ENCODE data around the gene ASB5. TPM values are rescaled to one million over a fixed set of nuclear protein-coding genes. Genes with fewer than 3 reads are reported as not detected.

The ASB5 gene
- total RNA-seq, 4 donors from 2014 or later, result 21.8 to 69.1 (median 25.9) TPM

GRCh38 chr4:176261481-176261880 lies 7.5 kb downstream of the ASB5 start:
- TF ChIP-seq POLR2A (IDR thresholded peaks at IDR 0.05) (no peak), EP300 (IDR thresholded peaks at IDR 0.05) (no peak), POLR2AphosphoS5 (IDR thresholded peaks at IDR 0.05) (no peak)
- TF ChIP-seq, protein P1, sequence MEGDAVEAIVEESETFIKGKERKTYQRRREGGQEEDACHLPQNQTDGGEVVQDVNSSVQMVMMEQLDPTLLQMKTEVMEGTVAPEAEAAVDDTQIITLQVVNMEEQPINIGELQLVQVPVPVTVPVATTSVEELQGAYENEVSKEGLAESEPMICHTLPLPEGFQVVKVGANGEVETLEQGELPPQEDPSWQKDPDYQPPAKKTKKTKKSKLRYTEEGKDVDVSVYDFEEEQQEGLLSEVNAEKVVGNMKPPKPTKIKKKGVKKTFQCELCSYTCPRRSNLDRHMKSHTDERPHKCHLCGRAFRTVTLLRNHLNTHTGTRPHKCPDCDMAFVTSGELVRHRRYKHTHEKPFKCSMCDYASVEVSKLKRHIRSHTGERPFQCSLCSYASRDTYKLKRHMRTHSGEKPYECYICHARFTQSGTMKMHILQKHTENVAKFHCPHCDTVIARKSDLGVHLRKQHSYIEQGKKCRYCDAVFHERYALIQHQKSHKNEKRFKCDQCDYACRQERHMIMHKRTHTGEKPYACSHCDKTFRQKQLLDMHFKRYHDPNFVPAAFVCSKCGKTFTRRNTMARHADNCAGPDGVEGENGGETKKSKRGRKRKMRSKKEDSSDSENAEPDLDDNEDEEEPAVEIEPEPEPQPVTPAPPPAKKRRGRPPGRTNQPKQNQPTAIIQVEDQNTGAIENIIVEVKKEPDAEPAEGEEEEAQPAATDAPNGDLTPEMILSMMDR (IDR thresholded peaks at IDR 0.05), result no peak
- H3K27me3 ChIP-seq, result no peaks in the 10 kb centered on the region
- no peaks in the 10 kb centered on the region for H3K9me3 ChIP-seq
- H3K36me3 ChIP-seq, result no peaks in the 10 kb centered on the region
- H3K4me3 ChIP-seq, result no peak overlapping the region
- peaks cover 0 to 16% (median 6%) of the 10 kb centered on the region in 3 donors for H3K4me1 ChIP-seq
- no peak for ATAC-seq
- 31 to 53% methylated on average over 3 of the region's 3 CpGs for WGBS, 2 donors (ENCODE audit: low coverage in 1 of 2)
- H3K27ac ChIP-seq, result peak overlapping the region in 3 of 4 donors; percentile 21 to 69 (median 39)

- peak overlapping the region in 3 of 4 donors; percentile 21 to 69 (median 39) for H3K27ac ChIP-seq
- 80 to 82% methylated on average over 3 of the region's 3 CpGs for WGBS, 2 donors (ENCODE audit: low coverage in 1 of 2)
- H3K4me1 ChIP-seq, result peaks cover 0 to 16% (median 6%) of the 10 kb centered on the region in 3 donors
- no peak for TF ChIP-seq POLR2A (IDR thresholded peaks at IDR 0.05)
- TF ChIP-seq EP300 (IDR thresholded peaks at IDR 0.05), result no peak
- TF ChIP-seq, protein P1 (IDR thresholded peaks at IDR 0.05), result no peak
- TF ChIP-seq POLR2AphosphoS5 (IDR thresholded peaks at IDR 0.05), result no peak
- H3K4me3 ChIP-seq, result no peak overlapping the region
- H3K36me3 ChIP-seq, result no peaks in the 10 kb centered on the region
- no peaks in the 10 kb centered on the region for H3K9me3 ChIP-seq
- no peak for ATAC-seq
- H3K27me3 ChIP-seq, result no peaks in the 10 kb centered on the region
Observed at GRCh38 chr4:176261018-176261417, 8.0 kb downstream of the ASB5 start.

DNA sequence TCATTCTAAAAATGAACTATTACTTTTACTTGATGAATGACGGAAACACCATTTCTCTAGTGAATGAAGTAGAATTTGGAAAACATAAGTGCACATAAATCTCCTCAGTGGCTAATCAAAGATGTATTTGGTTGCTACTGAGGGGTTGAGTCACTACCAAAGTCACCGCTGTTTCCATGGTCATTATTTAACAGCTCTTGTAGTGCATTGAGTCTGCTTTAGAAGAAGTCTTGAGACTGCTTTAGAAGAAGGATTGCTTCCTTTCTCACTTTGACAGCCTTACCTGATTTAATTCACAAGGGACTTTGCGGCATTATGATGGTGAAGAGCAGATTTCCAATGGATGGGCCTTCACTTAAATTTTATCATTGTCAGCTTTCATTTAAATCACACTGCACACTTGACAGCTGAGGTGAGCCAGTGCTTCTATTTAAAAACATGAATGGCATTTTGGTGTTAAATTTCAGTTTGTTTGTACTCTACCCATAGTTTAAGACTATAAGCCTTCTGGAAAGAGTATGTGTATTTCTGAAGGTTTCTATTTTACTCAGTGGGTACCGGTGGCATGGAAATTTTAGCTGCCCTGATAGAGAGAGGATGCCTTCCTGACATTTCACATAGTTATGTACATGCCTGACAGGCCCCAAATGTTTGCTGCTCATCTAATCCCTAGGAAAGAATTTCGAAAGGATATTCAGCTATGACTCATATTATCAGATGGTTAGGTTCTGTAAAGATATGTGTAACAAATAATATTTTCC lies 9.5 kb downstream of the ASB5 start:
- Histone ChIP-seq H3K4me1 (peaks cover 0 to 16% (median 6%) of the 10 kb centered on the region in 3 donors), H3K9me3 (no peaks in the 10 kb centered on the region), H3K27me3 (no peaks in the 10 kb centered on the region), H3K27ac (peak overlapping the region in 3 of 4 donors; percentile 39 to 69 (median 44)), H3K36me3 (no peaks in the 10 kb centered on the region), H3K4me3 (no peak overlapping the region)
- ATAC-seq, result peak; percentile 34
- no peak for TF ChIP-seq EP300 (IDR thresholded peaks at IDR 0.05)
- no peak for TF ChIP-seq POLR2A (IDR thresholded peaks at IDR 0.05)
- TF ChIP-seq POLR2AphosphoS5 (IDR thresholded peaks at IDR 0.05), result no peak
- TF ChIP-seq, protein P1 (IDR thresholded peaks at IDR 0.05), result no peak
- WGBS, 2 donors (ENCODE audit: low coverage in 1 of 2), result 70 to 77% methylated on average over 5 of the region's 5 CpGs

DNA sequence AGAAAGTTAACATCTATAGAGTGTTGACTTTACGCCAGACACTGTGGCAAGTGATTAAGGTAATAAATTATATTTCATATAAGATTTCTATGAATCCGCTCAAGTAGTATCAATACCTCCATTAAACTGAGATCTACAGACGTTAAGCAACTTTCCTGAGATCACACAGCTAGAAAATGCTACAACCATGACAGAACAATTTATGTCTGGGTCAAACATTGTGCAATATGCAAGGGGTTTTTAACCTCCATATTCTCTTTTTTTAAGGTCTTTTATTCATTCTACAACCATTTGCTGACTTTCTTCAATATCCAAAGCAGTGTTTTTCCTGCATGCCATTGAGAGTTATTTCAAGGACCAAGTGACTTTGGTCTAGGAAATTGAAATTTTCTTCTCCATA lies 10.9 kb downstream of the ASB5 start:
- peaks cover 0 to 16% (median 6%) of the 10 kb centered on the region in 3 donors for H3K4me1 ChIP-seq
- WGBS, 2 donors (ENCODE audit: low coverage in 1 of 2), result 83 to 94% methylated on average over 3 of the region's 3 CpGs
- ATAC-seq, result no peak
- H3K4me3 ChIP-seq, result no peak overlapping the region
- H3K9me3 ChIP-seq, result no peaks in the 10 kb centered on the region
- H3K27ac ChIP-seq, result peak overlapping the region in 1 of 4 donors; percentile 18
- no peaks in the 10 kb centered on the region for H3K36me3 ChIP-seq
- no peaks in the 10 kb centered on the region for H3K27me3 ChIP-seq
- no peak for TF ChIP-seq POLR2A (IDR thresholded peaks at IDR 0.05)
- no peak for TF ChIP-seq EP300 (IDR thresholded peaks at IDR 0.05)
- no peak for TF ChIP-seq POLR2AphosphoS5 (IDR thresholded peaks at IDR 0.05)
- TF ChIP-seq, protein P1 (IDR thresholded peaks at IDR 0.05), result no peak

GRCh38 chr4:176256921-176257320 lies 12.1 kb downstream of the ASB5 start:
- TF ChIP-seq EP300 (IDR thresholded peaks at IDR 0.05) (no peak), POLR2A (IDR thresholded peaks at IDR 0.05) (no peak), POLR2AphosphoS5 (IDR thresholded peaks at IDR 0.05) (no peak)
- TF ChIP-seq, protein P1 (IDR thresholded peaks at IDR 0.05), result no peak
- peak overlapping the region in 2 of 4 donors; percentile 26 to 36 for H3K27ac ChIP-seq
- H3K36me3 ChIP-seq, result no peaks in the 10 kb centered on the region
- H3K9me3 ChIP-seq, result no peaks in the 10 kb centered on the region
- peaks cover 0 to 16% (median 6%) of the 10 kb centered on the region in 3 donors for H3K4me1 ChIP-seq
- ATAC-seq, result no peak
- no peak overlapping the region for H3K4me3 ChIP-seq
- no peaks in the 10 kb centered on the region for H3K27me3 ChIP-seq
- 0 to 7% methylated on average over 1 of the region's 1 CpG for WGBS, 2 donors (ENCODE audit: low coverage in 1 of 2)
